GM12878 (cell line): ENCODE data around the gene GNGT2. TPM values are rescaled to one million over a fixed set of nuclear protein-coding genes. Genes with fewer than 3 reads are reported as not detected.

Source experiments
- ATAC-seq: fragments of 200-7000 bp; cut with Tn5 transposase; 3 replicates; pipeline ENCODE4 v1.9.1; 2020; ENCODE audit warnings: mild to moderate bottlenecking, moderate library complexity
- BruUV-seq: library from RNA; stranded (reverse); fragments of 400-500 nt; replicated peaks from 2 replicates; lab custom pipeline; 2021; lab: Mats Ljungman, UMichigan
- CTCF ChIA-PET: fragments of 300-600 bp; sonication (Branson Sonifier 250); formaldehyde crosslinking; extraction: SDS; loops from one replicate; lab custom pipeline; 2021; ENCODE audit warnings: inconsistent platforms; lab: Yijun Ruan, JAX
- POLR2A ChIA-PET: fragments of 350-600 bp; formaldehyde crosslinking; extraction: SDS; loops from one replicate; lab custom pipeline; 2021; ENCODE audit warnings: inconsistent platforms; lab: Charles Lee
- RAD21 ChIA-PET: fragments of 300-600 bp; sonication (Branson Sonifier 250); formaldehyde crosslinking; loops from one replicate; lab custom pipeline; 2023; ENCODE audit warnings: antibody characterized with exemption; ENCODE audit not compliant: unreplicated experiment; lab: Charles Lee
- SMC1A ChIA-PET: fragments of 300-600 bp; sonication (Branson Sonifier 250); formaldehyde crosslinking; loops from one replicate; lab custom pipeline; 2023; ENCODE audit not compliant: unreplicated experiment, uncharacterized antibody; lab: Charles Lee
- DNase-seq: peaks from one replicate; pipeline ENCODE4 v3.0.0-alpha.2; 2011; ENCODE audit warnings: low read depth, low spot score
- FAIRE-seq: peaks from 3 replicates; lab custom pipeline; 2011; peaks lifted over from hg19 to GRCh38; lab: Jason Lieb, UNC
- H2AFZ ChIP-seq: 2 replicates; pipeline ENCODE4 v1.6.0; 2011; ENCODE audit warnings: low read depth, low read length, control low read depth; ENCODE audit not compliant: control insufficient read depth
- H3K27ac ChIP-seq: 2 replicates; pipeline ENCODE4 v1.5.1; 2011; ENCODE audit warnings: control low read depth; ENCODE audit not compliant: control insufficient read depth, insufficient read depth
- H3K27me3 ChIP-seq, 2 experiments: replicated peaks in 1 of 2; 2 replicates each; pipeline versions ENCODE4 v1.6.0 to v1.6.1; 2011; ENCODE audit warnings: low read length in 1 of 2; ENCODE audit not compliant: control insufficient read depth in 2 of 2, insufficient read depth in 2 of 2
- H3K36me3 ChIP-seq, 2 experiments: 2 replicates each; pipeline ENCODE4 v1.5.1; 2011; ENCODE audit warnings: low read length in 1 of 2; ENCODE audit not compliant: control insufficient read depth in 2 of 2, insufficient read depth in 2 of 2
- H3K4me1 ChIP-seq: 2 replicates; pipeline ENCODE4 v1.6.1; 2011; ENCODE audit warnings: mild to moderate bottlenecking, low read length, moderate library complexity, mixed read lengths; ENCODE audit not compliant: control insufficient read depth, insufficient read depth
- H3K4me2 ChIP-seq: 2 replicates; pipeline ENCODE4 v1.6.0; 2011; ENCODE audit warnings: control low read depth; ENCODE audit not compliant: control insufficient read depth, insufficient read depth
- H3K4me3 ChIP-seq: fragments of 200-600 bp; sonication (generic); 2 replicates; pipeline ENCODE4 v1.5.1; 2016
- H3K79me2 ChIP-seq: 2 replicates; pipeline ENCODE4 v1.6.0; 2011; ENCODE audit warnings: low read length; ENCODE audit not compliant: control insufficient read depth, insufficient read depth
- H3K9ac ChIP-seq: 2 replicates; pipeline ENCODE4 v1.8.0; 2011; ENCODE audit warnings: low read length, control low read depth, mixed read lengths; ENCODE audit not compliant: control insufficient read depth, insufficient read depth
- H3K9me3 ChIP-seq: replicated peaks from 3 replicates; pipeline ENCODE4 v1.5.1; 2011; ENCODE audit warnings: mild to moderate bottlenecking, low read length; ENCODE audit not compliant: control insufficient read depth, insufficient read depth
- H4K20me1 ChIP-seq: 2 replicates; pipeline ENCODE4 v1.6.0; 2011; ENCODE audit not compliant: control insufficient read depth, insufficient read depth
- ATF7 ChIP-seq: fragments of 450-650 bp; IDR thresholded peaks from 2 replicates; pipeline ENCODE4 v1.6.1; 2016; ENCODE audit warnings: low read depth, mild to moderate bottlenecking
- BCL11A ChIP-seq: IDR thresholded peaks from 2 replicates; pipeline ENCODE4 v1.6.1; 2011; ENCODE audit warnings: low read depth, low read length
- EZH2 ChIP-seq: IDR thresholded peaks from 2 replicates; pipeline ENCODE4 v1.6.1; 2012; ENCODE audit warnings: low read depth, mild to moderate bottlenecking, control low read depth, inconsistent platforms, low read length, borderline replicate concordance; ENCODE audit not compliant: control insufficient read depth
- POLR2A ChIP-seq: IDR thresholded peaks from 2 replicates; pipeline ENCODE4 v1.6.1; 2011; ENCODE audit warnings: low read depth, mild to moderate bottlenecking, low read length
- RELB ChIP-seq: fragments of 450-650 bp; IDR thresholded peaks from 2 replicates; pipeline ENCODE4 v1.6.1; 2017; ENCODE audit warnings: low read depth, mild to moderate bottlenecking, moderate library complexity
- ZNF384 ChIP-seq: IDR thresholded peaks from 2 replicates; pipeline ENCODE4 v1.6.1; 2012; ENCODE audit warnings: low read depth, mild to moderate bottlenecking, low read length, improper control_type of control experiment, borderline replicate concordance
- WGBS: methylation state at CpG from one replicate; pipeline ENCODE4 v1.1.6; 2016; ENCODE audit warnings: low lambda C conversion rate; ENCODE audit not compliant: insufficient replicate concordance, insufficient coverage; ENCODE audit errors: missing lambda C conversion rate; 5-methylcytosine and 5-hydroxymethylcytosine counted together
- in situ Hi-C: fragments of 300-500 bp; cut with MboI; formaldehyde crosslinking; loops from 9 replicates; pipeline ENCODE4 v1.14.3; 2018; ENCODE audit warnings: mixed read lengths
- intact Hi-C: fragments of 100-400 bp; cut with micrococcal nuclease; formaldehyde crosslinking; loops from one replicate; pipeline ENCODE4 v1.14.2; 2022; ENCODE audit not compliant: unreplicated experiment
- polyA plus RNA-seq, 11 experiments: library from polyadenylated mRNA; depleted of rRNA in 4 of 11; unstranded in 6 of 11; stranded (reverse) in 5 of 11; fragments of >200 nt; fragmentation: Nextera tagmentation in 4 of 11; fragmentation: Illumina TruSeq in 1 of 11; extraction: Ambion mirVana in 4 of 11; extraction: Trizol in 1 of 11; gene quantifications; 1 replicate in 1 of 11; 2 replicates in 10 of 11; pipeline versions ENCODE4 v1.2.1 to v1.2.3, GENCODE V29; 2011 to 2016; ENCODE audit warnings: inconsistent platforms in 2 of 11, missing spikeins in 2 of 11, low read depth in 1 of 11
- total RNA-seq, 4 experiments: library from RNA; depleted of rRNA in 3 of 4; stranded (reverse); fragments of >200 nt in 3 of 4; fragmentation: Illumina TruSeq in 1 of 4; extraction: Trizol in 1 of 4; gene quantifications; 2 replicates each; pipeline versions ENCODE4 v1.2.1 to v1.2.3, GENCODE V29; 2013 to 2021

GNGT2 gene
- total and polyA plus RNA-seq, 10 of the 15 experiments (the other 5 are each of a cell fraction or from before 2014, with no cell fraction given) = 15.3 to 60.4 (median 32.0) TPM

GRCh38 chr17:49239963-49240362 lies 29.6 kb upstream of the GNGT2 start:
- peaks cover 0 to 2% of the 10 kb centered on the region in 2 experiments; a peak in 1 of 4 replicates for H3K27me3 ChIP-seq
- no peak for DNase-seq
- H3K4me2 ChIP-seq = no peak overlapping the region
- ChIA-PET SMC1A (interaction anchor here (0.5 to 0.9 kb wide), 3 partner anchors 8 to 60 kb away, joined by 3 to 4 read pairs (median 3); no protein-coding TSS in a partner anchor), POLR2A (no interaction called here), CTCF (interaction anchor here (0.6 to 1.7 kb wide), 5 partner anchors 59 to 198 kb away, joined by 3 to 5 read pairs (median 3); no protein-coding TSS in a partner anchor), RAD21 (interaction anchor here (1.3 kb wide), 1 partner anchor 42 kb away, joined by 3 read pairs; no protein-coding TSS in a partner anchor)
- TF ChIP-seq BCL11A (no peak), ZNF384 (no peak)
- no peaks in the 10 kb centered on the region for H3K36me3 ChIP-seq
- 0% methylated on average over 1 of the region's 1 CpG for WGBS
- H3K9ac ChIP-seq = no peak overlapping the region
- no peak for FAIRE-seq
- no peak overlapping the region for H2AFZ ChIP-seq
- BruUV-seq = no TSS peak
- no peaks in the 10 kb centered on the region for H3K4me1 ChIP-seq
- no peak overlapping the region for H3K4me3 ChIP-seq
- H4K20me1 ChIP-seq = no peaks in the 10 kb centered on the region
- no peak overlapping the region for H3K27ac ChIP-seq
- H3K79me2 ChIP-seq = no peaks in the 10 kb centered on the region
- ATAC-seq = no peak
- no peaks in the 10 kb centered on the region for H3K9me3 ChIP-seq
- intact Hi-C loops (loop anchor here (10.0 kb wide), 1 partner anchor 155 kb away; no protein-coding TSS in a partner anchor), in situ Hi-C loops (no loop called here)

- RAD21 ChIA-PET = no interaction called here
- in situ Hi-C loops = no loop called here
- no peak overlapping the region for H3K4me2 ChIP-seq
- no TSS peak for BruUV-seq
- intact Hi-C loops = loop anchor here (10.0 kb wide), 1 partner anchor 159 kb away; no protein-coding TSS in a partner anchor
- TF ChIP-seq RELB = no peak
- TF ChIP-seq EZH2 = no peak
- TF ChIP-seq ATF7 = no peak
- TF ChIP-seq POLR2A = 0 out of 2 replicates have a peak, but pooled peaks have one; percentile 17
- TF ChIP-seq, all 136 proteins: peak for 1
- Histone ChIP-seq H3K27me3 (no peaks in the 10 kb centered on the region), H3K4me3 (no peak overlapping the region), H3K36me3 (no peaks in the 10 kb centered on the region), H3K9ac (no peak overlapping the region), H4K20me1 (no peaks in the 10 kb centered on the region), H3K79me2 (no peaks in the 10 kb centered on the region), H3K4me1 (no peaks in the 10 kb centered on the region), H3K27ac (no peak overlapping the region), H2AFZ (no peak overlapping the region), H3K9me3 (no peaks in the 10 kb centered on the region)
- WGBS = 23% methylated on average over 4 of the region's 4 CpGs
- CTCF ChIA-PET = interaction anchor here (1.4 kb wide), 1 partner anchor 55 kb away, joined by 4 read pairs; no protein-coding TSS in a partner anchor
- ATAC-seq (no peak), FAIRE-seq (no peak), DNase-seq (no peak)
- POLR2A ChIA-PET = no interaction called here
- SMC1A ChIA-PET = no interaction called here
Measured at GRCh38 chr17:49235896-49236295, 25.5 kb upstream of the GNGT2 start.
